HG02840 (cell line): ENCODE data around the gene GNLY.
"Not testable (repeated sequence)": the region's sequence is repeated elsewhere in the genome, so short reads cannot be mapped to it uniquely, and the experiment has no call there.

Experiments
- ATAC-seq: cut with Tn5 transposase; IDR thresholded peaks from one replicate; pipeline ENCODE4 v1.9.1; 2021; ENCODE audit warnings: mild to moderate bottlenecking, moderate library complexity, moderate number of reproducible peaks; ENCODE audit not compliant: unreplicated experiment, low FRiP score

Gene GNLY

DNA sequence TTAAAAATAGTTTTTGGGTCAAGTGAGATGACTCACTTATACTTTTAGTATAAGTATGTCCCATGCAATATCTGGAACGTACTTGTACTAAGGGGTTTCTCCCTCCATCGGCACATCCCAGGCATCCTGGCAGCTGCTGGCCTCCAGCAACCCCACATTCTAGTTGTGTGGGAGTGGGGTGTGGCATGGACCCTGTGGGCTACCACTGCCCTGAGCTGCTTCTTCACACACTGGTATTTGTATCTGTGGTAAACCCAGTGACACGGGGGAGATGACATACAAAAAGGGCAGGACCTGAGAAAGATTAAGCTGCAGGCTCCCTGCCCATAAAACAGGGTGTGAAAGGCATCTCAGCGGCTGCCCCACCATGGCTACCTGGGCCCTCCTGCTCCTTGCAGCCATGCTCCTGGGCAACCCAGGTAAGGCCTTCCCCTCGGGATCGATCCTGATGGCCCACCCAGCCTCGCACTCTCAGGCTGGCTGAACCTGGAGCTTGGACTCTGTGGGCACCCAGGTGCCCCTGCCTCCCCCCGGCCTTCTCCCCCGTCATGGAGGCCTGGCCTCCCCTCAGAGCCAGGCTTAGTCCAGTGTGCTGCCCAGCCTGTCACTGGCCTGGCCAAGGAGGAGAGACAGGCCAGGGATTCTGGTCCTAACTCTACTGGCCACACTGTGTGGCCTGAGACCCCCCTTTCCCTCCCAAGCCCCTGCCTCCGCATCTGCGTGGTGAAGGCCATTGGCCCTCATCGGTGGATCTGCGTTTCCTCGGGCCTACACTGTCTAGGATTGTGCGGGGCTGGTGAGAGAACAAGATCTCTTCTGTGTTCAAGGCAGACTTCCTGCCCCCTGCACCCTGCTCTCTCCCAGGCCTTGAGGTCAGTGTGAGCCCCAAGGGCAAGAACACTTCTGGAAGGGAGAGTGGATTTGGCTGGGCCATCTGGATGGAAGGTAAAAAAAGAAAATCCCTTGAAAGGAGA is at the start of gene GNLY:
Gene GNLY, plus strand, starts transcription at position 307 of the 974 bp plus-strand sequence. Its CDS starts 61 bp downstream, at position 368.
- no peak for ATAC-seq

DNA sequence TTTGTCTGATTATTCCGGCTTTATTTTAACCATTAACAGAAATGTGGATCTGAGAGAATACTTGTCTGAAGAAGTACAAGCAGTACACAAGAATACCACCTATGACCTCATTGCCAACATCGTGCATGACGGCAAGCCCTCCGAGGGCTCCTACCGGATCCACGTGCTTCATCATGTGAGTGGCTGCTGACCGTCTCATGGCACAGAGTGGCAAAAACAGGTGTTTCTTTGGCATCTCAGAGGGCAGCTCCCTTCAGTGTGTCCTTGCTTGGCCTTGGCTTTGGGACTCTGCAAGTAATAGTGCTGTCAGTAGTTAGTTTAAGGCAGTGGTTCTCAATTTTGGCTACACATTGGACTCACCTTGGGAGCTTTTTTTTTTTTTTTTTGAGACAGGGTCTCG is 49.2 kb upstream of the GNLY start:
- no peak for ATAC-seq

DNA sequence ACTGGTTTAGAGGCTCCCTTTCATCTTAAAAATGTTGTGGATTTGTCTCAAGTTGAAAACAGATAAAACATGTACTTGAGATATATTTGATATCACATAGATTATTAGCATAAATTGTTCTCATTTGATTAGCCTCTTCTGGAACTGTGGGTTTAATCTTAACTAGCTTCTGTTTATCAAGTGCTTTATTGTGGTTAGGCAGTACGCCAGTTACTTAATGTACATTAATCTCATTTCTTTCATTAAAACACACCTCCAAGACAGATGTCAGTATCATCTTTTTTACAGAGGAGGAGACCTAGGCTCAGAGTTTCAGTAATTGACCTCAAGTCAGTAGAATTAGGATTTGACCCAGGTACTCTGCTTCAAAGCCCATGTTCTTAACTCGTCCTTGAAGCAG is 48.0 kb upstream of the GNLY start:
- ATAC-seq: no peak

DNA sequence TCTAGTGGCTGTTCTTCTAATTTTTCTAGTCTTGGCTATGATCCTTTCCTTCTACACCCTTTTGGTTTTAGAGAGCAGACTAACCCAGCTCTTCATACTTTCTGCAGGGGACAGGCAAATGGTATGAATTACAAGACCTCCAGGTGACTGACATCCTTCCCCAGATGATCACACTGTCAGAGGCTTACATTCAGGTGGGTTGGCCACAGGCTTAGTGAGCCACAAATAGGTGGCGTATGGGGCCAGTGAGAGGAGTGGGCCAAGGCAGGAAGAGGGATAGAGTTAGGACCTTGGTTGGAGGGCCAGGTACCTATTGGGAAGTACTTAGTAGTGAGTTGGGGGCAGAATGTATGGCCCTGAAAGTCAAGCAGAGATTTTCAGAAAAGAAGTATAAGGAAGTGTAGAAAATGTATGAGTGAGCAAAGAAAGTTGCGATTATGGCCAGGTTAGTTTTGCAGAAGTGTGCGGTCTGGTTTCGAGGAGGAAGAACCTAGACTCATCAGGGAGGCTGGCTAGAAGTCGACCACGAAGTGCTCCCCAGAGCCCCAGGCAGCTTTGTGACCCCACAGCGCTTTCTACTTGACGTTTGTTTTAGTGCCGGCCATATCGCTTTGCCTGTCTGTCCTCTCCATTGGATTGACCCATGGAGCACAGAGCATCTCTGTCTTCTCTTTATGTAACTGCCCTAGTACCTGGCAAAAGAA is 46.2 kb upstream of the GNLY start:
- no peak for ATAC-seq

DNA sequence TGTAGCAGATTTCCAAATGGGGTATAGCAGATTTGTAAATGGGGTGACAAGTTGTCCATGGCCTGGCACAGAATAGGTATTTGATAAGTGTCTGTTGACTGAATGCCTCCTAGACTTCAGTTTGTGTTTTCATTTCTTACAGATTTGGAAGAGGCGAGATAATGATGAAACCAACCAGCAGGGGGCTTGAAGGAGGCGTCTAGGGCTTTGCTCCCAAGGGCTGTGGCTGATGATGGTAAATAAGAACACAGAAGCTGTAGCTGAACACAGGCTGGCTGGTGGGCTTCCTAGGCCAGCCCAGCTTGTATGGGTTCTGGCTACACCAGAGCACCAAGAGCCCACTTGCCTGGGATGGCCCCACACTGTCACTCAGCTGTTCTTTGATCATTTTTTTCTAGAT is 45.5 kb upstream of the GNLY start:
- ATAC-seq: no peak

DNA sequence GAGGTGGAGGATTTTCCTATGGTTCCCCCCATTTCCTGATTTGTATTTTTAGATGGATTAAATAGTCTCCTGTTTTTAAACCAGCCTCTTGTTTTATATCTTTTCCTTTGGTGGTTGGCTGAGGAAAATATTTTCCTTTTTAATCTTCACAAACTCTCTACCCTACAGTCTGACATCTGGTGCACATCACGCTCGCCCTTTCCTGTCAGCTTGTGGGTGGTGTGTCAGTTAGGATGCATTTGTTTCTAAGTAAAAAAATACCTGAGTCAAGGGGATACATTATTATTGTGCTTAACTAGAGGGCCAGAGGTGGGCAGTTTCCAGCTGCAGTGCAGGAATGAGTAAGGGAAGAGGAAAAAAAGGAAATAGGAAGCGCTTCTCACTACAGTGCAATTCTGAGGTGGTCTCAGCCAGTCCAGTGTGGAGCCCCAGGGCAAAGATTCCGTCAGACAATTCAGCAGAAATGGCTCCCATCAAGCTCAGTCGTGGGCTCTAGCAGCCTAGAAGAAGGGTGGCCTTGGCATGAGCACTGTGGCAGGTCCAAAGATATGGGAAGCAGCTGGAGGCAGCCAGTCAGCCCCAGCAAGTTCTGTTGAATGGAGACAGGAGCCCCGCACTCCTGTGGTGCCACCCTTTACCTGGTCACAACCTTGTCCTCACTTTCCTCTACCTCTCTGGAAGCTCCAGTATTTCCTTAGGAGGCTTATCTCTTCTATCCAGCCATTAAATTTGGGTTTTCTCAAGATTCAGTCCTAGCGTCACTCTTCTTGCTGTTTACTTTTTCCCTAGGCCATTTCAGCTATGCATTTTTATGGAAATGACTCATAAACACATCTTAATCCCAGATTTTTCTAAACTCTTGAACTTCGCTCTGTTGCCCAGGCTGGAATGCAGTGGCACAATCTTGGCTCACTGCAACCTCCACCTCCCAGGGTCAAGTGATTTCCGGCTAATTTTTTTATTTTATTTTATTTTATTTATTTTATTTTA is 44.7 kb upstream of the GNLY start:
- ATAC-seq: no peak

DNA sequence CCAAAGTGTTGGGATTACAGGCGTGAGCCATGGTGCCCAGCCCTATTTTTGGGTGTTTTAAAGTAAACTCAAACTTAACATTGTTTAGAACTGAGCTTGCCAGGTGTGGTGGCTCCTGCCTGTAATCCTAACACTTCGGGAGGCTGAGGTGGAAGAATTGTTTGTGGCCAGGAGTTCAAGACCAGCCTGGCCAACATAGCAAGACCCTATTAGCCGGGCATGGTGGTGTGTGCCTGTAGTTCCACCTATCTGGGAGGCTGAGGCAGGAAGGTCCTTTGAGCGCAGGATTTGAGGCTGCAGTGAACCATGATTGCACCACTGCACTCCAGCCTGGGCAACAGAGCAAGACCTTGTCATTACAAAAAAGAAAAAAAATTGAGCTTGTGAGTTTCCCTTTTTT is 43.7 kb upstream of the GNLY start:
- no peak for ATAC-seq

DNA sequence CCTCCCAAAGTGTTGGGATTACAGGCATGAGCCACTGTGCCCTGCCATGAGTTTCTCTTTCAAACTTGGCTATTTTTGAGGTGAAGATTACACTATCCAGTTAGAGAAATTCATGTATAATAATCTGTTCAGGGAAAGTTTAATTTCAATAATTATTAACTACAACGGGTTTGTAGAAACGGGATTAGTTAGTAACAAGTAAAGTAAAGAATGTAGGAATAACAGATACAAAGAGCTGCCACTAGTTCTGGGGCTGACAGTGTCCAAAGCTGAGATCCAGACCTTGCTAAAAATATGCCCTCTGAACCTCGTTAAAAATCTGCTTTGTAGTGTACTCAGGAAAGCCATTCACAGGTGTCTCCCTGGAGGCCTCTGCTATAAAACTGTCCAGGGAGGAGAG is 43.1 kb upstream of the GNLY start:
- no peak for ATAC-seq

DNA sequence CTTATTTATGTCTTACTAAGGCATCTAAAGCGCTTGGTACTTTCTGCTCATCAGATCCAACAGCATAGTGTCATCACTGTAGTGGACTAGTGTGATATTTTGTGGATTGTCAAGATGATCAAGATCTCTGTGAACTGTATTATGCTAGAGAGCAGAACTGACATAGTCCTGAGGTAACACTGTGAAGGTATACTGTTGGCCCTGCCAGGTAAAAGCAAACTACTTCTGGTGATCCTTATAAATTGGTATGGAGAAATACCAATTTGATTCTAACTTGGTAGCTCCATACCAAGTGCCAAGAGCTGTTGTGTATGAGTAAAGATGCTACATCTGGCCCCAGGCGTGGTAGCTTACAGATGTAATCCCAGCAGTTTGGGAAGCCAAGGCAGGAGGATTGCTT is 42.1 kb upstream of the GNLY start:
- ATAC-seq: no peak

DNA sequence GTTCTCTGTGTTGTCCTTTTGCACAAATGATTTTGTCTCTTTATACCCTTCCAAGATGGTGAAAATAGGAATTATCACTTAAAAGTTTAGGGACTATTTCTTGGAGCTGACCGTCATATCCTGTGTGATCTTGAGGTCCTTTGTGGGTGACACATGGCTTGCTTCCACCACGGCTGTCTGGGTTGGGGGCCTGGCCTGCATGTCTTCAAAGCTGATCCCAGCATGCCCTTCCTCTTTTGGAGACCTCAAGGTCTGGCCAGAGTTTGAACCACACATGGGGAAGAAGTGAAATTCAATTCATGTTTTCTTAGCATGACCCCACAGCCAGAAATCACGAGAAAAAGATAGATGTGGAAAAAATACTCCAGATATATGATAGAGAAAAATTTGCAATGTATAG is 40.2 kb upstream of the GNLY start:
- ATAC-seq: no peak

DNA sequence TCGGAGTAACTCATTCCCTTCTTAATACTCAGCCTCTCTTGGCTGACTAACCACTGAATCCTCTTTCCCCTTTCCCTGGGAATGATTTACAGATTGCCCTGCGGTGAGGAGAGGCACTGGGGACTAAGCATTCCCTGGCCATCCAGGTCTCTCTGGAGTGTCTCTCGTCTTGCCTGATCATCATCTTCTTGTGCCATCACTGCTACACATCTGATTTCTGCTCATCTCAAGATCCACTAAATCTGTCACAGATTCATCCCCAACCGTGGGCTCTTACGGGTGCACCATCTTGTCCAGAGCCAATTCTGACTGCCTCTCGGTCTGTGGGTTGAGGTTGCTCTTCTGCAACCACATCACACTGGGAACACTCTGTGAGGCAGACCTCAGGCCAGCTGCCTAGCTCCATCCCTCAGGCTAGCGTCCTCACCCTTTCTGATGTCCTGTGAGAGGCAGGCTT is 38.2 kb upstream of the GNLY start:
- no peak for ATAC-seq

DNA sequence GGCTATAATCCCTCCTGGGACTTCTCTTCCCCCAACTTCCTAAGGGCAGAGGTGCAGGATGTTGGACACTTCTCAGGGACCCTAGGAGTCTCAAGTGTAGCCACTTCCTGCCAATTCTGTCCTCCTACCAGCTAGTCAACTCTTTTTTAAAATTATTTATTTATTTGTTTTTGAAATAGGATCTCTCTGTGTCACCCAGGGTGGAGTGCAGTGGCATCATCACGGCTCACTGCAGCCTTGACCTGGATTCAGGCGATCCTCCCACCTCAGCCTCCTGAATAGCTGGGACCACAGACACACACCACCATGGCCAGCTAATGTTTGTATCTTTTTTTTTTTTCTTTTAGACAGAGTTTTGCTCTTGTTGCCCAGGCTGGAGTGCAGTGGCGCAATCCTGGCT is 37.7 kb upstream of the GNLY start:
- ATAC-seq: no peak

DNA sequence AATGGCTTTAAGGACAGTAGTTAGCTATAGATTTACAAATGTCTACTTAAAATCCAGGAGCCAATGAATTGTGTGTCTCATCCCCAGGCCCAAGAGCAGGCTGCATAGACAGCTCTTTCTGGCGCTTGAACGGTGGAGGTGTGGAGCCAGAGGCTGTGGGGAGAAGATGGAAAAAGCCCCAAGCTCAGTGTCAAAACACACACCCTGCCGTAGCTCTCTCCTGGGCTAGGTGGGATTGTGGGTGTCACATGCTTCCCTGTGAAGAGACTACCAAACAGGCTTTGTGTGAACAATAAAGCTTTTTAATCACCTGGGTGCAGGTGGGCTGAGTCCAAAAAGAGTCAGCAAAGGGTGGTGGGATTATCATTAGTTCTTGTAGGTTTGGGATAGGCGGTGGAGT is 36.8 kb upstream of the GNLY start:
- not testable (repeated sequence) for ATAC-seq

DNA sequence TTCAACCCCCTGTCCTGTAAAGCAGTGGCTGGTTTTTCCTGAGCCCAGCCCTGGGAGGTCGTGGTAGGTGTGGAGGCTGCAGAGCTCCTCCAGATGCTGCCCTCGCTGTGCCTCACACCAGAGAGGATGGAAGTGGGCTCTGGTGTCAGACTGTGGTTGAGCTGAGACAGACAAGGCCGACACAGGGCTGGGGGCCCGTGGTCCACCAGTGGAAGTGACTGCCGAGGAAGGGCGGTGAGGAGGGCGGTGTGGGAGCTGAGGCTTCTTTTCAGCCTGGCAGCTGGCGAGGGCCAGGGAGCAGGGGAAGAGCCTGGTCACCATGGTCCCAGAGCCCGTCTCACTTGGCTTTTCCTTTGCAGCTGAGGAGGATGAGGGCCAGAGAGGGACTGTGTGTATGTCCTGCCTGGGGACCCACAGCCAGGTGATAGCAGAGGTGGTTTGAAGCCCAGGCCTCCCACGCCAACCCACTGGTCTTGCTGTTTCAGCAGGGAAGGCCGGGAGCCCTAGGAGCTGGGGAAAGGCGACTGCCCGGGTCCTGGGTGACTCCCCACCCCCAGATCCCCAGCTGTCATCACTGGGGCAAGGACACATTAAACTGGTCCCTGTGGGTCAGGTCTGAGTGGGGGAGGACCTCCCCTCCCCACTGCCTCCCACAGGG is 34.7 kb upstream of the GNLY start:
- no peak for ATAC-seq

DNA sequence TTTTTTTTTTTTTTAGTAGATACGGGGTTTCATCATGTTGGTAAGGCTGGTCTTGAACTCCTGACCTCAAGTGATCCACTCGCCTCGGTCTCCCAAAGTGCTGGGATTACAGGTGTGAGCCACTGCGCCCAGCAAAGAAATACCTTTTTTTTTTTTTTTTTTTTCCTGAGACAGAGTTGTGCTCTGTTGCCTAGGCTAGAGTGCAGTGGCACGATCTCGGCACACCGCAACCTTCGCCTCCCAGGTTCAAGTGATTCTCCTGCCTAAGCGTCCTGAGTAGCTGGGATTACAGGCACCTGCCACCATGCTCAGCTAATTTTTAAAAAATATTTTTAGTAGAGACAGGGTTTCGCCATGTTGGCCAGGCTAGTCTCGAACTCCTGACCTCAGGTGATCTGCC is 33.9 kb upstream of the GNLY start:
- not testable (repeated sequence) for ATAC-seq

DNA sequence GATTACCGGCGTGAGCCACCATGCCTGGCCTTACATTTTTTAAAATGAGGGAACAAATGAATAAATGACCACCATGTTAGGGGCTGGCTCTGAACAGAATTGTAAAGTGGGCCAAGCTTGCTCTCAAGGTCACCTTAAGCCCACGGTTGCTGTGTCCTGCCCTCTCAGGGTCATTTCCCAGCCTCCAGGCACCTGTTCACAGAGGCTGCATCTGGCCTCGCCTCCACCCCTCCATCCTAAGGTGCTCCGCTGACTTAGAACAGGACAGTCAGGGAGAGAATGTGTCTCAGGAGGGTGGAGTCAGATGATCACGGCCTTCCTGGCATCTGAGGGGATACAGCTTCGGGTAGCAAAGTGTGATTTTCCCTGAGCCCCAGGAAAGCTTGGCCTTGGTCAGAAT is 33.4 kb upstream of the GNLY start:
- ATAC-seq: no peak

DNA sequence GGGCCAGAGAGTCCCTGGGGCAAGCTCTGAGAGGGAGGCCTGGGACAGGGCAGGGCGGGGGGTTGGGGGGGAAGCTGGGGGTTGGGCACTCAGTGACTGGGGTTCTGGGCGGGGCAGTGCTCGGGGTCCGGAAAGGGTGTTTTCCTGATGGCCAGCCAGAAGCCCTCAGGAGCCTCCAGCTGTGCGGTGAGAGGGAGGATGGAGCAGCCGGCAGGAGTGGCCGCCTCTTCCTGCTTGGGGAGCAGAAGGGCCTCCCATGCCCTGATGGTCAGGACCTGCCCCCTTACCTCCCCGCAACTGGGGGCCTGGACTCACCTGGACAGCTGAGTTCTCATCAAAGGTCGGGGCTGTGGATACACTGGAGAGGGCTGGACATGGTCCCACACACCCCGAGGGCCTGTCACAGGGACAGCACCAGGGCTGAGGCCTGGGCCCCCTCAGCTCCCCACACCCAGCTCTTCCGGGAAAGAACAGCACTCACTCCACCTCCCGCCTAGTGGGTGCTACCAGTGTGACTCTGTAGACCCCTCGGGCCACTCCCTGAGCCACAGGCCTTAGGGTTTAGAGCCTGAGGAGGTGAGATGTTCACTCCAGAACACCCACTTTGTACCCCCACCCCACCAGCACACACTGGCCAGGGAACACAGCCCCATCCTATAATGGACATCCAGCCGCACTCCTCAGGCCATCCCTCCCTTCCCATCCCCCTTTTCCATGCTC is 32.9 kb upstream of the GNLY start:
- no peak for ATAC-seq

DNA sequence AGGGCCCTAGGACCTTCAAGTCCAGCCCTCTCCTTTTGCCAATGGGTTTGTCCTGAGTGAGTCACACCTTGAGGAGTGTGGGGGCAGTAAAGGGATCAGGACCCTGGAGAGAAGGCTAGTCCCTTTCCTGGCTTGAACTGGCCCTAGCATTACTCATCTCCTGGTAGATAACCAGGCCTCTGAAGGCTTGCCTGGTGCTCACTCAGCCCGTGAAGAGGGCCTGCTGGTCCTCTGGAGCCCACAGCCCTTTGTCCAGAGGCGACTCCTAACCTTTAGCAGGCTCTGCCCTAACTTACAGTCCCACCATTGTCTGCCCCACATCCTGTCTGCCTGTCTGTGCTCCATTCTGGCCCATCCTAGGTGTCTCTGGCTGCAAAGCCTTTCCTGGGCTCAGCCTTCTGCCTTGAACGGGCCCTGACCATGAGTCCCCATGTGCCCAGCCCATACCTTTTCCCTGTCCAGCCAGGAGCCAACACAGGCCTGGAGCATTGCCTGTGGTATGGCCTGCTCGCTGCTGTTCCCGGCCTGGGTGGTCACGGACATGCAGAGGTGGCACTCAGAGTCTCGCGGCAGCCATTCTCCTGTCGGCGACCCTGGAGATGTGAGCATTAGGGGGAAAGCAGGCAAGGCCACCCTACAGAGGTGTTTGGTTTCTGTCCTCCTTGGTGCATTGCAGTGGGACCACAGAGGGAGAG is 31.1 kb upstream of the GNLY start:
- no peak for ATAC-seq
